Neuronal stem cell (in vitro differentiated cells): ENCODE measurements around the gene UNKL.
A peak's percentile ranks its signal among the peaks of the same experiment; 100 is the strongest.

ENCODE experiments used
- DNase-seq: peaks from one replicate; pipeline ENCODE4 v3.0.0-alpha.2; 2013; ENCODE audit warnings: low spot score
- H2AFZ ChIP-seq: one replicate; pipeline ENCODE4 v1.6.1; 2013; ENCODE audit warnings: mild to moderate bottlenecking, low read length, inconsistent platforms
- H2AK5ac ChIP-seq: 2 replicates; pipeline ENCODE4 v1.6.1; 2013; ENCODE audit warnings: low read depth, mild to moderate bottlenecking, inconsistent platforms, low read length, moderate library complexity, mixed read lengths
- H2BK120ac ChIP-seq: 2 replicates; pipeline ENCODE4 v1.6.1; 2013; ENCODE audit warnings: low read depth, mild to moderate bottlenecking, inconsistent platforms, low read length, moderate library complexity, mixed read lengths
- H2BK12ac ChIP-seq: one replicate; pipeline ENCODE4 v1.6.1; 2013; ENCODE audit warnings: low read length, inconsistent platforms
- H2BK15ac ChIP-seq: 2 replicates; pipeline ENCODE4 v1.6.1; 2013; ENCODE audit warnings: mild to moderate bottlenecking, low read length, inconsistent platforms, mixed read lengths
- H2BK5ac ChIP-seq: one replicate; pipeline ENCODE4 v1.6.1; 2013; ENCODE audit warnings: inconsistent platforms, mild to moderate bottlenecking, low read length, moderate library complexity
- H3K14ac ChIP-seq: one replicate; pipeline ENCODE4 v1.6.1; 2013; ENCODE audit warnings: low read length, inconsistent platforms
- H3K18ac ChIP-seq: 2 replicates; pipeline ENCODE4 v1.6.1; 2013; ENCODE audit warnings: low read length, inconsistent platforms
- H3K23ac ChIP-seq: 2 replicates; pipeline ENCODE4 v1.6.1; 2013; ENCODE audit warnings: low read depth, mild to moderate bottlenecking, mixed read lengths, low read length, inconsistent platforms; ENCODE audit not compliant: poor library complexity
- H3K27ac ChIP-seq: replicated peaks from 3 replicates; pipeline ENCODE4 v1.5.1; 2013; ENCODE audit warnings: low read length, inconsistent platforms
- H3K27me3 ChIP-seq, 3 experiments: 2 replicates each; pipeline ENCODE4 v1.6.1; 2013; ENCODE audit warnings: low read length in 3 of 3, mild to moderate bottlenecking in 2 of 3, inconsistent platforms in 1 of 3, low read depth in 1 of 3, mixed read lengths in 1 of 3, moderate library complexity in 1 of 3; ENCODE audit not compliant: control insufficient read depth in 3 of 3, insufficient read depth in 3 of 3
- H3K36me3 ChIP-seq, 2 donors: replicated peaks in 1 of 2; 2 replicates each; pipeline ENCODE4 v1.6.1; 2013; ENCODE audit warnings: low read length in 2 of 2; ENCODE audit not compliant: control insufficient read depth in 2 of 2, insufficient read depth in 2 of 2
- H3K4ac ChIP-seq: 2 replicates; pipeline ENCODE4 v1.6.1; 2013; ENCODE audit warnings: inconsistent platforms, mild to moderate bottlenecking, low read length, moderate library complexity
- H3K4me1 ChIP-seq, 2 donors: 1 replicate in 1 of 2; 2 replicates in 1 of 2; pipeline ENCODE4 v1.6.1; 2013; ENCODE audit warnings: low read length in 2 of 2, low read depth in 1 of 2; ENCODE audit not compliant: control insufficient read depth in 2 of 2, insufficient read depth in 1 of 2
- H3K4me2 ChIP-seq: one replicate; pipeline ENCODE4 v1.6.1; 2013; ENCODE audit warnings: mild to moderate bottlenecking, low read length, inconsistent platforms; ENCODE audit not compliant: insufficient read depth, poor library complexity, severe bottlenecking
- H3K4me3 ChIP-seq, 2 donors: 2 replicates each; pipeline ENCODE4 v1.5.1; 2013; ENCODE audit warnings: low read length in 2 of 2, mild to moderate bottlenecking in 2 of 2, inconsistent platforms in 1 of 2, moderate library complexity in 1 of 2
- H3K79me1 ChIP-seq: one replicate; pipeline ENCODE4 v1.6.1; 2013; ENCODE audit warnings: low read depth, mild to moderate bottlenecking, inconsistent platforms, low read length, moderate library complexity
- H3K9ac ChIP-seq: one replicate; pipeline ENCODE4 v1.6.1; 2013; ENCODE audit warnings: mild to moderate bottlenecking, low read depth, low read length, inconsistent platforms; ENCODE audit not compliant: poor library complexity
- H3K9me3 ChIP-seq, 2 donors: replicated peaks in 1 of 2; 2 replicates each; pipeline versions ENCODE3 to v1.6.1; 2013; ENCODE audit warnings: low read length in 2 of 2, mild to moderate bottlenecking in 2 of 2, inconsistent platforms in 1 of 2, low read depth in 1 of 2, mixed read lengths in 1 of 2, moderate library complexity in 1 of 2; ENCODE audit not compliant: control insufficient read depth in 2 of 2, insufficient read depth in 1 of 2
- H4K8ac ChIP-seq: one replicate; pipeline ENCODE4 v1.6.1; 2013; ENCODE audit warnings: low read depth, mild to moderate bottlenecking, inconsistent platforms, low read length, moderate library complexity
- H4K91ac ChIP-seq: one replicate; pipeline ENCODE4 v1.6.1; 2013; ENCODE audit warnings: low read length, low read depth, mild to moderate bottlenecking, inconsistent platforms; ENCODE audit not compliant: poor library complexity
- WGBS, 2 donors: extraction: QIAGEN DNeasy Blood & Tissue Kit; methylation state at CpG; one replicate each; pipeline ENCODE4 v1.1.7; 2013; ENCODE audit warnings: missing lambda C conversion rate in 2 of 2, mixed read lengths in 1 of 2; ENCODE audit not compliant: insufficient read length in 2 of 2, insufficient replicate concordance in 1 of 2; ENCODE audit errors: extremely low coverage in 2 of 2; 5-methylcytosine and 5-hydroxymethylcytosine counted together

The UNKL gene

DNA sequence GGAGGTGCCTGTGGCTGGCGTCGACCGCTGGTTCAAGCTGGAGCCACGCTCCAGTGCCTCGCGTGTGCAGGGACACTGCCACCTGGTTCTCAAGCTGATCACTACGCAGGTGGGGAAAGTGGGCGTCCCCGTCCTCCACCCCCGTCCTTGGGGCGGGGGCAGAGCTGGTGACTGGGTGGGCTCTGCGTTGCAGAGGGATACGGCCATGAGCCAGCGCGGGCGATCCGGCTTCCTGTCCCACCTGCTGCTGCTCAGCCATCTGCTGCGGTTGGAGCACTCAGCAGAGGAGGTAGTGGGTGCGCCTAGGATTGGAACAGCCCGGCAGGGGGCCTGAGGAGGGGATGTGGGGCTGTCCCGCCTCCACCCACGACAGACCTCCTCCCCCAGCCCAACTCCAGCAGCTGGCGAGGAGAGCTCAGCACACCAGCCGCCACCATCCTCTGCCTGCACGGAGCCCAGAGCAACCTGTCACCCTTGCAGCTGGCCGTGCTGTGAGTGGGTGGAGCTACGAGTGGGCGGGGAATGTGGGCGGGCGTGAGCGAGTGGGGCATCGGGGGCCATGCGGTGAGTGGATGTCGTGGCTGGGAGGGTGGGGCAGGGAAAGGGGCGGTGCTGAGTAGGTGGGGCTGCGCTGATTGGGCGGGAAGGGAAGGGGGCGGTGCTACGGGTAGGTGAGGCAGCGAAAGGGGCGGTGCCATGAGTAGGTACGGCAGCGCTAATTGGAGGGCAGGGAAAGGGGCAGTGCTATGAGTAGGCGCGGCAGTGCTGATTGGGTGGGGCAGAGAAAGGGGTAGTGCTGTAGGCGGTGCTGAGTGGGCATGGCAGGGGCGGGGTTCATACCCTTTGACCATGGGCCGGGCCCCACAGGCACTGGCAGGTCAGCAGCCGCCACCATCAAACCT is 71.7 kb downstream of the UNKL start:
- H3K4me1 ChIP-seq, result peaks cover 4 to 11% of the 10 kb centered on the region in 2 donors
- WGBS, 2 donors, result no CpG with 5 or more reads among the region's 49 CpGs

DNA sequence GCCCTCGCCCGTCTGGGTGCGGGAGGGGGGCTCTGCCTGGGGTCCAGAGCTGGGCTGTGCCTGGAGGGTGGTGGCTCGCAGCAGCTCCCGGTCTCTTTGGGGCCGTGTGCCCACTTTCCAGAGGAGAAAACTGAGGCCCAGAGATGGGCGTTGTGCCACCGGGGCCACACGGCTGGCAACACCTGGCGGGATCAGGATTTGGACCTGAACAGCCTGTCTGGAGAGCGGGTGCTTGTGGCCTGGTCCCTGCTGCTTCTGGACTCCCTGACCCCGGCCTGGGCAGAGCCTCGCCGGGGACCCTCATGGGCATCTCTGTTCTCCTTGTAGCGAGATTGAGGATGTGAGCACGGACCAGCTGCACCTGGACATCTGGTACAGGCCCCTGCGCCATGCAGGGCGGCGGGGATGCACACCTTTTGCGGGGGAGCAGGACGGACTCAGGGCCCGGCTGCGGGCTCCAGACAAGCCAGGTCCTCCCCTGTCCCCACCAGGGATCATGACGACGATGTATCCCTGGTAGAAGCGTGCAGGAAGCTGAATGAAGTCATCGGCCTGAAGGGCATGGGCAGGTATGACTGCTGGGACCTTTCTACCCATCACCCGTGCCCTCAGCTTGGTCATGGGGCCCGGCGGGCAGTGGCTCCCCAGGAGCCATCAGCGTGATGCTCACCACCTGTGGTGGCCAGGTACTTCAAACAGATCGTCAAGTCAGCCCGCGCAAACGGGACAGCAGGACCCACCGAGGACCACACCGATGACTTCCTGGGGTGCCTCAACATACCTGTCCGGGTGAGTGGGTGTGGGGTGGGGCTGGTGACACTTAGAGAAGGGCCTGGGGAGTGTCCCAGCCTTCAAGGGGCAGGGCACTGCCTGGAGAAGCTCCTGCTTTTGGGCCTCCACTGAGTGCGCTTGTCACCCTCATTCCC is 72.7 kb downstream of the UNKL start:
- no peak overlapping the region for H4K8ac ChIP-seq
- H3K4me2 ChIP-seq, result no peak overlapping the region
- peak overlapping the region; percentile 58 for H2BK15ac ChIP-seq
- H2BK12ac ChIP-seq, result no peak overlapping the region
- no peak overlapping the region for H2BK120ac ChIP-seq
- H3K4me1 ChIP-seq, result peaks cover 11 to 13% of the 10 kb centered on the region in 2 donors
- peaks cover 0 to 39% of the 10 kb centered on the region in 2 donors for H3K36me3 ChIP-seq
- no peaks in the 10 kb centered on the region for H3K9me3 ChIP-seq
- no peak for DNase-seq
- no peak overlapping the region for H3K4ac ChIP-seq
- no CpG with 5 or more reads among the region's 39 CpGs for WGBS, 2 donors
- peak overlapping the region; percentile 74 for H3K18ac ChIP-seq
- H2AFZ ChIP-seq, result no peak overlapping the region
- peak overlapping the region; percentile 30 for H3K9ac ChIP-seq
- peak overlapping the region; percentile 93 for H2BK5ac ChIP-seq
- H3K4me3 ChIP-seq, result no peak overlapping the region
- H3K79me1 ChIP-seq, result no peaks in the 10 kb centered on the region
- no peak overlapping the region for H4K91ac ChIP-seq
- peak overlapping the region; percentile 46 for H2AK5ac ChIP-seq
- H3K27ac ChIP-seq, result no peak overlapping the region
- H3K23ac ChIP-seq, result peak overlapping the region; percentile 91
- H3K14ac ChIP-seq, result peak overlapping the region; percentile 38
- H3K27me3 ChIP-seq, result peaks cover 0 to 16% (median 0%) of the 10 kb centered on the region in 3 experiments

More for the DNA sequence above, 71.7 kb downstream of the UNKL start:
- H3K36me3 ChIP-seq, result peaks cover 0 to 48% of the 10 kb centered on the region in 2 donors
- peak overlapping the region; percentile 84 for H3K9ac ChIP-seq
- peak overlapping the region; percentile 34 for H2BK12ac ChIP-seq
- H3K4ac ChIP-seq, result no peak overlapping the region
- H3K18ac ChIP-seq, result peak overlapping the region; percentile 74
- H3K79me1 ChIP-seq, result no peaks in the 10 kb centered on the region
- peak; percentile 96 for DNase-seq
- peak overlapping the region; percentile 95 for H3K23ac ChIP-seq
- H4K91ac ChIP-seq, result no peak overlapping the region
- no peaks in the 10 kb centered on the region for H3K9me3 ChIP-seq
- no peak overlapping the region for H3K27ac ChIP-seq
- no peak overlapping the region for H2AK5ac ChIP-seq
- H4K8ac ChIP-seq, result peak overlapping the region; percentile 23
- H3K27me3 ChIP-seq, result peaks cover 0 to 14% (median 0%) of the 10 kb centered on the region in 3 experiments
- peak overlapping the region; percentile 93 for H2BK5ac ChIP-seq
- H2AFZ ChIP-seq, result no peak overlapping the region
- H3K14ac ChIP-seq, result peak overlapping the region; percentile 94
- no peak overlapping the region for H2BK120ac ChIP-seq
- H3K4me2 ChIP-seq, result peak overlapping the region; percentile 93
- H3K4me3 ChIP-seq, result peak overlapping the region in 1 of 2 donors; percentile 73
- peak overlapping the region; percentile 14 for H2BK15ac ChIP-seq

DNA sequence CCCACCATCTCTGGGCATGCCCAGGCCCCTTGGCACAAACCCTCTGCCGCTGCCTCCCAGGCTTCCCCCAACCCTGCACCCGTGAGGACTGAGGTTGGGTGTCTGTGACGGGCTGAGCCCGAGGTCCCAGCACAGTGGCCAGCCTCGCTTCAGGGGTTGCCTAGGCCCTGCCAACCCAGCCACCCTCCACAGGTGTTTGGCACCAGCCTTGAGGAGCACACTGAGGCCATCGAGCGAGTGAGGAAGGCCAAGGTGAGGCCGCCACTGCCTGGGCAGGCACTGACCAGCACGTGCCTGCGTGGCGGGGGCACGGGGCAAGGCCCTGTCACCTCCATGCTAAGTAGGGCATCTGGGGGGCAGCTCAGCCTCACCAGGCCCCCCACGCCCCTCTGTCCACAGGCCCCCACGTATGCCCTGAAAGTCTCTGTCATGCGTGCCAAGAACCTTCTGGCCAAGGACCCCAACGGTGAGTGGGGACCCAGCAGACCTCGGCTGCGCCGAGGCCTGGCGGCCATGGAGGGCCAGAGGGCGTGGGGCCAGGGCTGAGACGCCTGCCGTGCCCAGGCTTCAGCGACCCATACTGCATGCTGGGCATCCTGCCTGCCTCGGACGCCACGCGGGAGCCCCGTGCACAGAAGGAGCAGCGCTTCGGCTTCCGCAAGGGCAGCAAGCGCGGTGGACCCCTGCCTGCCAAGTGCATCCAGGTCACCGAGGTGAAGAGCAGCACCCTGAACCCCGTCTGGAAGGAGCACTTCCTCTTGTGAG is 73.6 kb downstream of the UNKL start:
- WGBS, 2 donors, result no CpG with 5 or more reads among the region's 36 CpGs
- Histone ChIP-seq H3K79me1 (no peaks in the 10 kb centered on the region), H3K23ac (peak overlapping the region; percentile 91), H4K91ac (no peak overlapping the region), H3K9ac (peak overlapping the region; percentile 21), H3K27ac (no peak overlapping the region), H3K4me2 (no peak overlapping the region), H2BK5ac (no peak overlapping the region), H2BK15ac (peak overlapping the region; percentile 58), H3K4me1 (peaks cover 15 to 22% of the 10 kb centered on the region in 2 donors), H3K14ac (peak overlapping the region; percentile 38), H3K18ac (peak overlapping the region; percentile 38), H3K9me3 (no peaks in the 10 kb centered on the region), H2BK120ac (no peak overlapping the region), H2AFZ (no peak overlapping the region), H2BK12ac (no peak overlapping the region), H2AK5ac (peak overlapping the region; percentile 84), H3K36me3 (peaks cover 0 to 33% of the 10 kb centered on the region in 2 donors), H3K4ac (no peak overlapping the region), H3K4me3 (peak overlapping the region in 1 of 2 donors; percentile 41), H4K8ac (no peak overlapping the region), H3K27me3 (peaks cover 0 to 23% (median 0%) of the 10 kb centered on the region in 3 experiments)
- DNase-seq, result no peak
